SKM-1 treated with dmso at 0.1 percent for 144 hours (cell line): ENCODE results near the gene SLC34A3.

Source experiments
- DNase-seq: peaks from one replicate; lab custom pipeline; 2025; ENCODE audit not compliant: unreplicated experiment; lab: John Stamatoyannopoulos, UW

SLC34A3 gene

DNA sequence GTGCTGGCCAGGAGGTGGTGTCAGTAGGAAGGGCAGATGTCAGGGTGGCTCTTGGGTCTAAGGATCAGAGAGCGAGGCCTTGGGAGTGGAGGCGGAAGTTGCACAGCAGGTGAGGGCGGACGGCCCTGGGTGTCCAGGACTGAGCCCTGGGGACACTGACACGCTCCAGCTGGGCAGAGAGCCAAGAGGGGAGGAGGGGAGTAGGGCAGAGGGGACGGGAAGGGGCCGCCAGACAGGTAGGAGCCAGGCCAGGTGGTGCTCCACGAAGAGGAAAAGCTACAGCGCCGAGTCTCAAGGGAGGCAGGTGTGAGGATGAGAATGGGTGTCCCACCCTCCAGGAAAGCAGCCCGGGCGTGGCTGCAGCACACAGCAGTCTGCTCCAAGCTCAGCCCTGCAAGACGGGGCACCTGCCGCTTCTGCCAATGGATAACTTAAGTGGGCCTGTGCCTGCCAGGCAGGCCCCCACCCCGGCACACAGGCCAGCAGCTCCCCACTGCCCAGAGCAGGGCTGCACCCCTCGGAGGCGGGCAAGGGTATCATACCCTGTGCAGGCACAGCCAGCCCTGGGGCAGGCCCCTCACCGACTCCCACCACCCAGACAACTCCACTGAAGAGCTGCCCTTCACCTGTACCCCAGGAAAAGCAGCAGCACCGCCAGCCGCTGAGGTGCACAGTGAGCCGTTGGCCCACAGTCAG lies 35.0 kb upstream of the SLC34A3 start:
- DNase-seq, result no peak

GRCh38 chr9:137198051-137198901 lies 32.4 kb upstream of the SLC34A3 start:
- no peak for DNase-seq

- DNase-seq, result no peak
Measured at GRCh38 chr9:137198902-137199283, 31.8 kb upstream of the SLC34A3 start.

DNA sequence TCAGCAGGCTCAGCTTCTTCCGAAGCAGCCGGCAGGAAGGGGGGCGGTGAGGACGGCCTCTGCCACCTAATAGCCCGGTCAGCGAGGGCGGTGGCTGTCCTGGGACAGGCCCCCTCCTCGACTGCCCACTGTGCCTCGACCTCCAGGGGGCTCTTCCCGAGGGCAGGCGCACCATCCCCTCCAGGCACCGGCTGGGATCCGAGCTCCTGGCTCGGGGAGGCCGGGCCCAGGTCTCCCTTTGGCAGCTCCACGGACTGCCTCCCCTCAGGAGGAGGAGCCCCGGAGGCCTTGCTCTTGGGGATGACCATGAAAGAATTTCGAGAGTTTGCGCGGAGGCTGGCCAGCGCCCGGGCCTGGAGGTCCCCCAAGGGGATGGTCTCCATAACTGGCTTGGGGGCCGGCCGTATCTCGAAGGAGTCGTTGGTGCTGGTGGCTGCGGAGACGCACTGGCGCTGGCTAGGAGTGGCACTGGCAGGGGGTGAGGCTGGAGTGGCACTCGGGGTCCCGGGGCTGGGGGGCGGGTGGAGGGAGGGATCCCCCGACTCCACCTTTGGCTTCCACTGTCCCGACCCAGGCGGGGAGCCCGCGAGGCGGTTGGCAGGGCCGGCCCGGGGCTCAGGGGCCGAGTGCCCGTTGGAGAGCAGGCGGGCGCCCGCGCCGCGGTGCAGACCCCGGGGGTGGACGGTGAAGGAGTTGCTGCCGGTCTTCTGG lies 31.1 kb upstream of the SLC34A3 start:
- no peak for DNase-seq

- peak; percentile 99 for DNase-seq
Measured at GRCh38 chr9:137200311-137201204, 30.1 kb upstream of the SLC34A3 start, which contains the start of gene TPRN. Gene TPRN (minus strand): TSS chr9:137200741. CDS start chr9:137200711, 30 bp downstream.

- DNase-seq, result no peak
Measured at GRCh38 chr9:137201205-137201868, 29.4 kb upstream of the SLC34A3 start.

DNA sequence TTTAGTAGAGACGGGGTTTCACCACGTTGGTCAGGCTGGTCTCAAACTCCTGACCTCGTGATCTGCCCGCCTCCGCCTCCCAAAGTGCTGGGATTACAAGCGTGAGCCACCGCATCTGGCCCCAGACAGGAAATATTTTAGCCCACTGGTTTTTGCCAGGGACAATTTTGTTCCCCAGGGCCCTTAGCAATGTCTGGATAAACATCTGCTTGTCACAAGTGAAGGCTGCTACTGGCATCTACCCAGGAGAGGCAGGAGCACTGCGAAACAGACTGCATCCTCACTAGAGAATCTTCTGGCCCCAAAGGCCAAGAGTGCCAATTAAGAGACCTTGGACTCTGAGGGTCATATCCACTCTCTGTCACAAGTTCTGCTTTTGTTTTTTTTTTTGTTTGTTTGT lies 27.7 kb upstream of the SLC34A3 start:
- DNase-seq, result no peak

- DNase-seq, result no peak
Measured at GRCh38 chr9:137204731-137205125, 26.0 kb upstream of the SLC34A3 start.

- peak; percentile 65 for DNase-seq
Measured at GRCh38 chr9:137205126-137206069, 25.3 kb upstream of the SLC34A3 start, which contains the start of the genes NDOR1 and TMEM203. Gene NDOR1 (plus strand): TSS chr9:137205700. CDS start chr9:137205778, 78 bp downstream. Gene TMEM203 (minus strand): TSS chr9:137205648. CDS start chr9:137205414, 234 bp downstream.

DNA sequence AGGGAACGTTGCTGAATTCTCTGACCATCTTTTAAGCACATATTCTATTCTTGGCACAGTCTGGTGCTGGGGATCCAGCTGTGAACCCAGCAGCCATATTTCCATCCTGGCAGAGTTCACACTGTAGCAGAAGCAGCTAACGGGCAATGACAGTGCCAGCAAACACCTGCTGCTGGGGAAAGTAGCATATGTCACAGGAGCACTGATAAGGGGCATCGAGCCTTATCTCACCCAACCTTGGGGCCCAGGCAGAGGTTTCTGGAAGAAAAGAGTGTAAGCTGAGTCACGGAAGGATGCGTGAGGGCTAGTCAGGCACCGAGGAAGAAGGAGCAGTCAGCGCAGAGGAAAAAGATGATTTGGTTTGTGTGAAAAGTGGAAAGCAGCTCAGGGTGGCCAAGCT lies 24.1 kb upstream of the SLC34A3 start:
- no peak for DNase-seq

DNA sequence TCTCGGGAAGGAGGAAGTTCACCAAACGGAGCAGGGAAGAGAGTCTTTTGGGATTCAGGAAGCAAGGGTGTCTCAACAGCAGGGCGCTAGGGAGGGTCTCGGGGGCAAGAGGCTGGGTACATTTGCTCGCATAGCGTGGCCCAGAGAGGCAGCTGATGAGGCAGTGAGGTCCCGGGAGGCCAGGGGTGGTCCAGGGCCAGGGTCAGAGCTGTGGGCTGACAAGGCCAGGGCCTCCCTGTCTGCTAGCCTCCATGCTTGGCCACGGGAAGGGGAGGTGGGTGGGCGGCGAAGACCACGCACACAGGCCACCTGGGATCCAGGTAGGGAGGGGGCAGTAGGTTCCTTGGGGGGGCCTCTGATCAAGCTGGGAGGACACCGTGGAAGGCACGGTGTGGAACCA lies 19.2 kb upstream of the SLC34A3 start:
- no peak for DNase-seq

GRCh38 chr9:137212520-137212919 lies 18.2 kb upstream of the SLC34A3 start:
- DNase-seq, result no peak

DNA sequence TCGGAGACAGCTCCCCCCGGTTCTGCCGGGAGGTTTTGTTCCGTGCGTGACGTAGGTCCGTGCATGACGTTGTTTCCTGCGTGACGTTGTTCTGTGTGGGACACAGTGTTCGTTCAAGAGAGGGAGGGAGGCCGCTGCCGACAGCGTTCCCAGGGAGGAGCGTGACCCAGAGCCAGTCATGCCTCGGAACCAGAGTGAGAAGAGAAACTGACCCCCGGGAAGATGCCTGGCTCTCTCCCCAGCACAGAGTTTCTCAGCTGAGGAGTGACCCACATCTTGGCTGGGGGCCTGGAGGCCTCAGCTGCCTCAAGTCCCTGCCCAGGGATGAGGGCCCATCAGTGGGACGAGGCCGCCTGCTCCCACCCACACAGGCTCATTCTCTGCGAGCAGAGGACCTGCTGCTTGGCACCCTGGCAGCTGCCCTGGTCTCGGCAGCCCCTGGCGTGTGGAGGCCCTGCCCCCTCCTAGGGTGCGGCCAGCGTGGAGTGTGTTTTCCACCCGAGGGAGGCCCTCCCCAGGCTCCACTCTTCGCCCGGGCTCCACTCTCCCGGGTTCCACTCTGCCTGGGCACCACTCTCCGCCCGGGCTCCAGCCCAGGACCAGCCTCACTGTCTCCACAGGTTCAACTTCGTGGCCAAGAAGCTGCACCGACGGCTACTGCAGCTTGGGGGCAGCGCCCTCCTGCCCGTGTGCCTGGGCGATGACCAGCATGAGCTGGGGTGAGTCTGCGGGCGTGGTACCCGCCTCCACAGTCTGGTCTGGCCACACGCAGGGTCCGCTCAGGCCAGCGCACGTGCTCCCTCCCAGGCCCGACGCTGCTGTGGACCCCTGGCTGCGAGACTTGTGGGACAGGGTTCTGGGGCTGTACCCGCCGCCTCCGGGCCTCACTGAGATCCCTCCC lies 17.3 kb upstream of the SLC34A3 start:
- DNase-seq, result no peak

- DNase-seq, result no peak
Measured at GRCh38 chr9:137214620-137215019, 16.1 kb upstream of the SLC34A3 start.

- no peak for DNase-seq
Measured at GRCh38 chr9:137215196-137215986, 15.3 kb upstream of the SLC34A3 start.

- no peak for DNase-seq
Measured at GRCh38 chr9:137216188-137216965, 14.3 kb upstream of the SLC34A3 start.
